ENCODE results near the gene SLC39A2.

DNA sequence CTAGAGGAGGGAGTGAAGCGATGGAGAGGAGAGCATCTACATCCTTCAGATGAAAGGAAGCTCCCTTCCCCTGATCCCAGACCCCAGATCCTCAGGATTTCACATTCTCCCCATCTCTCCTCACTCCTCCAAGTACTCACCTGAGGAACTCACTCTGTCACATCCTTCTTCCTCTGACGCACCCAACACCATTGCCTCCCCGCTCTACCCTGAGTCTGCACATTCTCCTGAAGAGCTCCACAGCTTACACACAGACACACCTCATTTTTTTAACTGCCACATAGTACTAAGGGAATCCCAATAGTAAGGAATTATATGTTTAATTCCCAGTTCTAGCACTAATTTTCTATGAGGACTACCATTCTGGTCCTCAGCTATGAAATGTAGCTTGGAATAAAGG, 25.6 kb upstream of the SLC39A2 start:
- TF ChIP-seq, protein P1, sequence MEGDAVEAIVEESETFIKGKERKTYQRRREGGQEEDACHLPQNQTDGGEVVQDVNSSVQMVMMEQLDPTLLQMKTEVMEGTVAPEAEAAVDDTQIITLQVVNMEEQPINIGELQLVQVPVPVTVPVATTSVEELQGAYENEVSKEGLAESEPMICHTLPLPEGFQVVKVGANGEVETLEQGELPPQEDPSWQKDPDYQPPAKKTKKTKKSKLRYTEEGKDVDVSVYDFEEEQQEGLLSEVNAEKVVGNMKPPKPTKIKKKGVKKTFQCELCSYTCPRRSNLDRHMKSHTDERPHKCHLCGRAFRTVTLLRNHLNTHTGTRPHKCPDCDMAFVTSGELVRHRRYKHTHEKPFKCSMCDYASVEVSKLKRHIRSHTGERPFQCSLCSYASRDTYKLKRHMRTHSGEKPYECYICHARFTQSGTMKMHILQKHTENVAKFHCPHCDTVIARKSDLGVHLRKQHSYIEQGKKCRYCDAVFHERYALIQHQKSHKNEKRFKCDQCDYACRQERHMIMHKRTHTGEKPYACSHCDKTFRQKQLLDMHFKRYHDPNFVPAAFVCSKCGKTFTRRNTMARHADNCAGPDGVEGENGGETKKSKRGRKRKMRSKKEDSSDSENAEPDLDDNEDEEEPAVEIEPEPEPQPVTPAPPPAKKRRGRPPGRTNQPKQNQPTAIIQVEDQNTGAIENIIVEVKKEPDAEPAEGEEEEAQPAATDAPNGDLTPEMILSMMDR (conservative IDR thresholded peaks at IDR 0.05 in 1 of 2, IDR thresholded peaks at IDR 0.05 in 1 of 2; ENCODE audit: extremely low read depth in 1 of 2, insufficient read depth in 1 of 2, low read depth in 1 of 2, low read length in 2 of 2) = no peak
- TF ChIP-seq EZH2 (IDR thresholded peaks at IDR 0.05; ENCODE audit: borderline replicate concordance, low read length) = no peak
